ENCODE results near the gene FXYD7. TPM values are rescaled to one million over a fixed set of nuclear protein-coding genes. Genes with fewer than 3 reads are reported as not detected.

FXYD7 gene
- total RNA-seq, 1 donor from 2014 or later = 3.4 TPM

DNA sequence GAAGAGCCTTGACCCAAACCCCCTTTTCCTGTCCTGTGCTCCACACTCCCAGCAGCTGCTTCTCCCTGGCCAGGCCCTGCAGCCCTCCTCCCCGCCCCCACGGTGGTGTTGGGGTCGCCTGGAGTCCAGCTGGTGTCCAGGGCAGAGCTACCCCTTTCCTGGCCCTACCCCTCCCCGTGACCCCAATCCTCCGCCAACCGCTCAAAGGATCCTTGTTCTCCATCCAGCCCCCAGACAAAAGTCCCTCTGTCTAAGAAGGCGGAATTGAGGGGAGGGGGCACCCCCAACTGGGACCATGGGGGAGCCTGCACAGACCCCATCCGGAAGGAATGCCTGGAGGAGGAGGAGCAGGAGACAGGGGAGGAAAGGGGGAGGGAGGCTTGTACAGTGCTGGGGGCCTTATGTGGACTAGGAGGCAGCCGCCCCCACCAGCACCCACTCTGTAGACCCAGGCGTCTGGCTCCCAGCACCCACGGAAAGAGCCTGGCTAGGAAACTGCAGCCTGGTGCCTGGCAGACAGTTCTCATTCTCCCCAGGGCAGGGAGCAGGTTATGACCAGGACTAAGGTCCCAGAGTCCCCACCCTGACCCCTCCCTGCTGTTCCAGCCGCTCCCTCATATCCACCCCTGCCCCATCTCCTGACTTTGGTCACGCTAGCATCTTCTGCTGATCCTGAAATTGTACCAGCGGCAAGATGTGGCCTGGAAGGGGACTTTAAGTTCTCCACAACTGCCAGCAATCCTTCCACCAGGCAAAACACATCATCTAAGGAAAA lies 27.7 kb upstream of the FXYD7 start, which contains the start of gene FXYD3:
TSS of gene FXYD3 (plus strand) at position 647 of the 775 bp plus-strand sequence. CDS start 3,554 bp downstream, outside the sequence.
- intact Hi-C loops (cut with DNase I) = loop anchor here (2.0 kb wide), 1 partner anchor 19 kb away; the partner anchor contains the start of gene LGI4
- DNase-seq (ENCODE audit: extremely low spot score in 2 of 2) = no peak
- H3K4me3 ChIP-seq = peak within 1 kb of the TSS; percentile 31 to 46
- no peaks in the 10 kb centered on the region for H3K36me3 ChIP-seq
- H3K27me3 ChIP-seq = no peaks in the 10 kb centered on the region
- H3K27ac ChIP-seq = peak within 1 kb of the TSS; percentile 94
- no peaks in the 10 kb centered on the region for H3K9me3 ChIP-seq
- H3K4me1 ChIP-seq = peaks cover 29% of the 10 kb centered on the region
- TF ChIP-seq POLR2AphosphoS5 (IDR thresholded peaks at IDR 0.05; ENCODE audit: insufficient read depth in 1 of 2, low read depth in 1 of 2) = no peak
- no peak for TF ChIP-seq POLR2A (IDR thresholded peaks at IDR 0.05)
- TF ChIP-seq CTCF (IDR thresholded peaks at IDR 0.05) = no peak

GRCh38 chr19:35116072-35116801 lies 26.8 kb upstream of the FXYD7 start:
- Histone ChIP-seq H3K4me3 (peak overlapping the region; percentile 8 to 46), H3K27me3 (no peaks in the 10 kb centered on the region), H3K4me1 (peaks cover 37% of the 10 kb centered on the region), H3K36me3 (no peaks in the 10 kb centered on the region), H3K9me3 (no peaks in the 10 kb centered on the region), H3K27ac (peak overlapping the region; percentile 94)
- DNase-seq (ENCODE audit: extremely low spot score in 2 of 2) = no peak
- peak in 1 of 2 donors; percentile 24 for TF ChIP-seq POLR2AphosphoS5 (IDR thresholded peaks at IDR 0.05; ENCODE audit: insufficient read depth in 1 of 2, low read depth in 1 of 2)
- no peak for TF ChIP-seq CTCF (IDR thresholded peaks at IDR 0.05)
- TF ChIP-seq POLR2A (IDR thresholded peaks at IDR 0.05) = no peak
- intact Hi-C loops (cut with DNase I) = no loop called here

- H3K27ac ChIP-seq = peak overlapping the region; percentile 94
- TF ChIP-seq CTCF (IDR thresholded peaks at IDR 0.05) (no peak), POLR2A (IDR thresholded peaks at IDR 0.05) (no peak), POLR2AphosphoS5 (IDR thresholded peaks at IDR 0.05; ENCODE audit: insufficient read depth in 1 of 2, low read depth in 1 of 2) (no peak)
- intact Hi-C loops (cut with DNase I) = no loop called here
- H3K4me1 ChIP-seq = peaks cover 45% of the 10 kb centered on the region
- DNase-seq (ENCODE audit: extremely low spot score in 2 of 2) = no peak
- H3K9me3 ChIP-seq = no peaks in the 10 kb centered on the region
- no peaks in the 10 kb centered on the region for H3K27me3 ChIP-seq
- H3K4me3 ChIP-seq = peak overlapping the region; percentile 8 to 46
- no peaks in the 10 kb centered on the region for H3K36me3 ChIP-seq
Observed at GRCh38 chr19:35117116-35117515, 25.9 kb upstream of the FXYD7 start.

GRCh38 chr19:35117799-35118198 lies 25.3 kb upstream of the FXYD7 start:
- Histone ChIP-seq H3K4me1 (peaks cover 52% of the 10 kb centered on the region), H3K4me3 (peak overlapping the region in 1 of 2 donors; percentile 46)

More at GRCh38 chr19:35117799-35118198, 25.3 kb upstream of the FXYD7 start:
- no peaks in the 10 kb centered on the region for H3K36me3 ChIP-seq
- DNase-seq (ENCODE audit: extremely low spot score in 2 of 2) = no peak
- intact Hi-C loops (cut with DNase I) = no loop called here
- peak overlapping the region; percentile 94 for H3K27ac ChIP-seq
- H3K9me3 ChIP-seq = no peaks in the 10 kb centered on the region
- H3K27me3 ChIP-seq = no peaks in the 10 kb centered on the region
- TF ChIP-seq CTCF (IDR thresholded peaks at IDR 0.05) (no peak), POLR2A (IDR thresholded peaks at IDR 0.05) (no peak), POLR2AphosphoS5 (IDR thresholded peaks at IDR 0.05; ENCODE audit: insufficient read depth in 1 of 2, low read depth in 1 of 2) (no peak)
